ENCODE results near the gene WNT4. TPM values are rescaled to one million over a fixed set of nuclear protein-coding genes. Genes with fewer than 3 reads are reported as not detected.
A peak's percentile ranks its signal among the peaks of the same experiment; 100 is the strongest.

Gene WNT4
- total and polyA plus RNA-seq, 2 of the 8 experiments (the other 6 are each of a cell fraction or from before 2014, with no cell fraction given) = 1.3 to 6.6 TPM

GRCh38 chr1:22153660-22154437, 11.0 kb upstream of the WNT4 start:
- Histone ChIP-seq H2BK20ac (ENCODE audit: low read length) (no peak overlapping the region), H3K9me3 (ENCODE audit: insufficient read depth in 2 of 2, low read depth in 1 of 2, low read length in 1 of 2) (no peaks in the 10 kb centered on the region), H3K23ac (ENCODE audit: insufficient read length) (no peak overlapping the region), H3K4me2 (ENCODE audit: insufficient read depth in 1 of 2, low read depth in 2 of 2, low read length in 2 of 2) (no peak overlapping the region), H3K4me3 (ENCODE audit: extremely low read depth in 1 of 4, insufficient read depth in 2 of 4, low read depth in 3 of 4, low read length in 4 of 4) (no peak overlapping the region), H2BK12ac (ENCODE audit: low read depth, low read length) (no peak overlapping the region), H3K18ac (ENCODE audit: extremely low read depth, low read length) (no peak overlapping the region), H3K4ac (replicated peaks; ENCODE audit: insufficient read length, low read depth, low read length) (peak overlapping the region; percentile 94), H4K8ac (ENCODE audit: extremely low read depth, insufficient read depth, low read length) (peak overlapping the region; percentile 18; the same call in 1 of the 2 replicates), H3K27ac (ENCODE audit: low read depth, low read length) (no peak overlapping the region), H3K23me2 (ENCODE audit: low read depth, low read length) (no peaks in the 10 kb centered on the region), H3K79me1 (ENCODE audit: low read depth, low read length) (no peaks in the 10 kb centered on the region), H4K91ac (replicated peaks; ENCODE audit: insufficient read length, low read length) (no peak overlapping the region), H3K56ac (replicated peaks; ENCODE audit: insufficient read length, low read depth, low read length) (no peak overlapping the region), H2AFZ (ENCODE audit: low read length) (no peak overlapping the region), H2BK5ac (ENCODE audit: low read depth, low read length) (no peak overlapping the region), H4K20me1 (replicated peaks in 1 of 2; ENCODE audit: control insufficient read depth in 1 of 2, insufficient read depth in 2 of 2, low read length in 2 of 2) (no peaks in the 10 kb centered on the region), H2BK15ac (ENCODE audit: low read length) (0 out of 2 replicates have a peak overlapping the region, but pooled peaks have one; percentile 46), H3K4me1 (replicated peaks in 1 of 4; ENCODE audit: control insufficient read depth in 3 of 4, insufficient read depth in 4 of 4, low read length in 3 of 4) (no peaks in the 10 kb centered on the region), H2BK120ac (replicated peaks; ENCODE audit: low read depth, low read length) (no peak overlapping the region), H4K5ac (ENCODE audit: insufficient read length, low read depth, low read length) (no peak overlapping the region), H3K9ac (replicated peaks in 1 of 4; ENCODE audit: extremely low read depth in 1 of 4, low read depth in 3 of 4, low read length in 3 of 4) (no peak overlapping the region), H3K36me3 (ENCODE audit: control insufficient read depth in 2 of 4, insufficient read depth in 4 of 4, low read length in 3 of 4) (no peaks in the 10 kb centered on the region), H3K79me2 (ENCODE audit: control insufficient read depth in 1 of 2, insufficient read depth in 2 of 2, low read length in 2 of 2) (no peaks in the 10 kb centered on the region), H2AK5ac (ENCODE audit: low read depth, low read length) (no peak overlapping the region), H3K14ac (ENCODE audit: insufficient read length) (no peak overlapping the region), H3K27me3 (replicated peaks in 1 of 4; ENCODE audit: control insufficient read depth in 3 of 4, extremely low read depth in 1 of 4, insufficient read depth in 3 of 4, low read length in 3 of 4) (no peaks in the 10 kb centered on the region; a peak in 1 of 7 replicates)
- POLR2A ChIA-PET (ENCODE audit: partially characterized antibody) = no interaction called here
- 91% methylated on average over 25 of the region's 25 CpGs; no CpG with 5 or more reads in 1 of the 2 experiments for WGBS, 2 experiments (ENCODE audit: extremely low coverage in 1 of 2, insufficient coverage in 1 of 2, insufficient read length in 1 of 2, insufficient replicate concordance in 2 of 2, low coverage in 1 of 2, low lambda C conversion rate in 2 of 2, missing lambda C conversion rate in 1 of 2)
- FAIRE-seq = no peak
- no peak for DNase-seq (ENCODE audit: low read depth in 1 of 2, low spot score in 2 of 2)
- CTCF ChIA-PET (ENCODE audit: partially characterized antibody) = interaction anchor here (0.7 to 3.2 kb wide), 11 partner anchors 10 to 263 kb away, joined by 3 to 15 read pairs (median 4); partner anchors contain the start of gene WNT4
- TF ChIP-seq HDAC6 (IDR thresholded peaks at IDR 0.05; ENCODE audit: low read depth, low read length) (no peak), E2F6 (IDR thresholded peaks at IDR 0.05) (no peak), RAD21 (IDR thresholded peaks at IDR 0.05 in 1 of 2, conservative IDR thresholded peaks at IDR 0.05 in 1 of 2; ENCODE audit: low read depth in 2 of 2, low read length in 2 of 2) (no peak), CTBP2 (IDR thresholded peaks at IDR 0.05; ENCODE audit: borderline replicate concordance, insufficient read depth, insufficient read length, low read length) (no peak), SAP30 (IDR thresholded peaks at IDR 0.05; ENCODE audit: insufficient read depth, insufficient replicate concordance, low read length) (no peak), ASH2L (IDR thresholded peaks at IDR 0.05; ENCODE audit: low read length) (no peak), CTCF (IDR thresholded peaks at IDR 0.05; ENCODE audit: control extremely low read depth in 1 of 3, insufficient read depth in 1 of 3, low read depth in 1 of 3, low read length in 3 of 3) (no peak), ZNF274 (IDR thresholded peaks at IDR 0.05; ENCODE audit: borderline replicate concordance, extremely low read depth, low read length) (no peak)
